Brain pericyte (primary cell): Measurements from ENCODE around the gene ORM2.
"Not testable (repeated sequence)": the region's sequence is repeated elsewhere in the genome, so short reads cannot be mapped to it uniquely, and the experiment has no call there.

ENCODE experiments used
- DNase-seq: peaks from one replicate; pipeline ENCODE4 v3.0.0-alpha.2; 2012; ENCODE audit warnings: low read depth, low spot score

ORM2 gene

DNA sequence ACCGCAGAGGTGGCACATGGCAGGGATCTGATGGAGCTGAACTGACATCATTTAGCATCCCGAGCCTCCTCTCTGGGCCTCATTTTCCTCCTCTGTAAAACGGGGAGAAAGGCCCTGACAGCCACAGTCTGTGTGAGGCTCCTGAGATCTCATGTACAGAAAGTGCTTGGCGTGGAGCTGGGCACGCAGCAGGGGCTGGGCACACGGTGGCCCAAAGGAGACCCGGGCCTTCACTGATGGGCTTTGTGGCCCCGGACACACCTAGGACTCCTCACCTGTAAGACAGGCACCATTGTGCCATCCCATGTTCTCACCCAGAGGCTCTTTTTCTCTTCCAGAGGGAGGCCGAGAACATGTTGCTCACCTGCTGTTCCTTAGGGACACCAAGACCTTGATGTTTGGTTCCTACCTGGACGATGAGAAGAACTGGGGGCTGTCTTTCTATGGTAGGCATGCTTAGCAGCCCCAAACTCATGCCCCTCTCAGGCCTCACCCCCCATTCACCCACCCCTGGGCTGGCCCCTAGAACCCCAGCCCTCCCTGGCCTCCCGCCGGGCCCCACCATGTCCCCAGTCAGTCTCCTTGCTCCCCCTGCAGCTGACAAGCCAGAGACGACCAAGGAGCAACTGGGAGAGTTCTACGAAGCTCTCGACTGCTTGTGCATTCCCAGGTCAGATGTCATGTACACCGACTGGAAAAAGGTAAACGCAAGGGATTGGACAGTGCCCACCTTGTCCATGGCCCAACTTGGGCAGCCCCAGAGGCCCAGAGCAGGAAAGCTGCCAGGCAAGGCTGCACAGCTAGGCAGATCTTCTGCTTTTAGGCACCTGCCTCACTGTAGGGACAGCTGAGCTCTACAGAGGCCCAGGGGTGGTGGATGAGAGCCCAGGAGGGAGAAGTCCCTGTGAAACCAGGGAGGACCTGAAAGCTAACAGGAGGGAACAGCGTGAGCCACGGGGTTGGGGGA, 1.8 kb downstream of the ORM2 start:
- DNase-seq, result not testable (repeated sequence)

DNA sequence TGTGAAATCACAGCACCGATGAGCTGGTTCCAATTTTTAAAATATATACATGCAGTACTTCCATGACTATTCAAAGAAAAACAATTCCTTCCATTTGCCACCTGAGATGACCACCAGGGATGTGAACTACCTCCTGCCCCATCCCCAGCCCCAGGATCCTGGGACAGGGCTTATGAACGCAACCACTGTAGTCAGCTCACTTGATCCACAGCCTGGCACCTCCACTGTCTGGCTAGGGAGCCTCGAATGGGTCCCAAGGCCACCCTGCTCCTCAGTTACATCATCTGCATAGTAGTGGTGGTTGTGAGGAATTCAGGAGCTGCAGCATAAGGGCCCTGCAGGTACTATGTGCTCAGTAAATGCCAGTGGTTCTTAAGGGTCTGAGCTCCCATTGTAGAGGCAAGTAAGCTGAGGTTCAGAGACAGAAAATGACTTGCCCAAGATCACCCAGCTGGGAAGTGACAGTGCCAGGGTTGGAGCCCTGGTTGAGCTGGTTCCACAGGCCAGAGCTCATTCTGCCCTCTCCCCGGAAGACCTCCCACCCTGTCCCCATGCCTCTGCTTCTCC, 2.9 kb downstream of the ORM2 start:
- not testable (repeated sequence) for DNase-seq

DNA sequence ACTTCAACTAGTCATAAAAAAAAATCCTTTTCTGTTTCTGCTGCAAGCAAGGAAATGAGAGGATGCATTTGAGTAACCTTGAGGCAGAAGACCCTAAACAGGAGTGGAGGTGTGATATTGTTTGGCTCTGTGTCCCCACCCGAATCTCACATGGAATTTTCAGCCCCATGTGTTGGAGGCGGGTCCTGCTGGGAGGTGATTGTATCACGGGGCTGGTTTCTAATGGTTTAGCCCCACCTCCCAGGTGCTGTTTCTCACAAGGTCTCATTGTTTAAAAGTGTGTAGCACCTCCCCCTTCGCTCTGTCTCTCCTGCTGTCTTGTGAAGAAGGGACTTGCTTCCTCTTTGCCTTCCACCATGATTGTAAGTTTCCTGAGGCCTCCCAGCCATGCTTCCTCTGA, 4.0 kb downstream of the ORM2 start:
- not testable (repeated sequence) for DNase-seq

DNA sequence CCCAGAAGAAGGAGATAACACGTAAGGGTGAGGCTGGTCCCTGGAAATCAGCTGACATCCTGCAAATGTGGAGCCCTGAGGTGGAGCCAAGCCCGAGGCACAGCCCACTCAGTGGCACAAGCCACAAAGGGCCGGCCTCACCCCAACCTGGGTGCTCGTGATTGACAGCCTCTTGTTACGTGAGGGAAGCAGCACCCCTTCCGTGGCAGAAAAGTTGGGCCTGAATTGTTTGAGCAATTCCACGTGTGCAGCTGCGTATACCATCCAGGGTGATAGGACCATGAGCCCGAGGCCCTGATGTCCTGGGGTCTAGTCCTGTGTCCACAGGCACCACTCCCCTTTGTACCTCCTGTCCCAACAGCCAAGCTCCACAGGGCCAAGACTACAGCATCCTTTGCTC, 4.8 kb downstream of the ORM2 start:
- DNase-seq, result no peak

DNA sequence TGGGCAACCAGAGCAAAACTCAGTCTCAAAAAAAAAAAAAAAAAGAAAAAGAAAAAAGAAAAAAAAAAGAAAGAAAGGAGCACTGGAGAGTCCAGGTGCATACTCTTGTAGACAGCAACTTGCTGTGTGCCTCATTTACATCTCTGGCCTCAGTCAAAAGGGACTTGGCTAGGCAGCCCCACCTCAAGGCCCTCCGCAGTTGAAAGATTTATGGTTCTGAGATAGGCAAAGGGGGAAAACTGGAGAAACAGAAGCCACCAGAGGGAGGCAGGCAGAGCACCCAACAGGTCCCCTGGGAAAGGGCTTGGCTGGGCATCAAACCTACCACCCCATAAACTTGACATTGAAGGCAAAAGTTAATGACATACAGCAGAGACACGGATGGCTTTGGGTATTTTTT, 6.1 kb downstream of the ORM2 start:
- DNase-seq, result no peak

DNA sequence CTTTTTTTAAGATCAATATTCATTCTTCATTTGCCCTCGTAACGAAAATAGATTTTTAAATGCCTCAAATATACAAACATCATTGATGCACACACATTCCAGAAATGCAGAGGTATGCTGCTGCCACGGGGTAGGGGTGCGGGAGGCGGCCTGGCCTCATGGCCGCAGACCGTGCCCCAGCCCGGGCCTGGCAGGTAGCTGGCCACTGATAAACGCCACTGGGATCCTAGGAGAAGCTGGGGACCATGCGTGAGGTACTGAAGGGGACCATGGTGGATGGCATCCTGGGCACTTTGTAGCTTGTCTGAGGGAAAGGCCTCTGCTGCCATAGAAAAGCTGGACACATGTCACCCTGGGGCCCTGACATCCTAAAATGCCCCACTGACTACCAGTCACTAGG, 6.5 kb downstream of the ORM2 start:
- no peak for DNase-seq

DNA sequence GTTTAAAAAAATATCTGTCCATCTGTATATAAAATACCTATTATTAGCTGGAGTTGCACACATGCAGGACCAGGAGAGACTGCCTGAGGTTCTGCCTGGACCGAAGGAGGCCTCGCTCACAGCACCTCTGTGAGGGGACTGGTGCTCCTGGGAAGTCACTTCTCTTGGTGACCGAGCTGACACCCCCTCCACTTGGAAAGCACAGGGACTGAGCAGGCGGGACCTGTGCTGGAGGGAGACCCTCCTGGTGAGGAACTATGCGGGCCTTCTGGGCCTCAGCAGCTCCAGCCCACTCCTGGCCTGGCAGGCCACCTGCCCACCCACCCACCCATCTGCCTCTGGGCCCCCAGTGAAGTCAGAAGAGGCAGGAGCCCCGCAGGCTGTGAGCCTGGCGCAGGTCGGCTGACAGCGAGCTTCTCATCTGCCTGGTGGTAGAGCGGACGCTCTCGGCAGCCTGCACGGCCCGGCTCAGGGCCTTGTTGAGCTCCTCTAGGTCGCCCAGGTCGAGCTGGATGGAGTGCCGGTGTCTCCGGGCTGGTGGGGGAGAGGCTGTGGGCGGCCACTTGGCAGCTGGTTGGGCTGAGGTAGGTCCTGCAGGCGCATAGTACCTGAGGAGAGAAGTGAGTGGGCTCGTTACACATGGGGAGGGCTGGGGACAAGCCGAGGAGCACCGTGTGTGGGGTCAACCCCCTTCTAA, 7.2 kb downstream of the ORM2 start:
- DNase-seq, result no peak

DNA sequence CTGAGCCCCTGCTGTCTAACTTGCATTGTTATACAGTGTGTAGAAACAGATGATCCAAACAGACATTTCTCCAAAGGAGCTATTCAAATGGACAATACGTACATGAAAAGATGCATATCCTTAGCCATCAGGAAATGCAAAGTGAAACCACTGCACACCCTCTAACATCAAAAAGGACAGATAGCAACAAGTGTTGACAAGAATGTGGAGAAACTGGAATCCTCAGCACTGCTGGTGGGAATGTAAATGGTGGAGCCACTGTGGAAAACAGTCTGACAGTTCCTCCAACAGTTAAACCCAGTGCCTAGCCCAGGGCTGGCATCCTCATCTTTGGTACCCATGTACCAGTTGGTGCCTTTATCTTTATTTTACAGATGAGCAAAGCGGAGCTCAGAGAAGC, 8.5 kb downstream of the ORM2 start:
- DNase-seq, result no peak

DNA sequence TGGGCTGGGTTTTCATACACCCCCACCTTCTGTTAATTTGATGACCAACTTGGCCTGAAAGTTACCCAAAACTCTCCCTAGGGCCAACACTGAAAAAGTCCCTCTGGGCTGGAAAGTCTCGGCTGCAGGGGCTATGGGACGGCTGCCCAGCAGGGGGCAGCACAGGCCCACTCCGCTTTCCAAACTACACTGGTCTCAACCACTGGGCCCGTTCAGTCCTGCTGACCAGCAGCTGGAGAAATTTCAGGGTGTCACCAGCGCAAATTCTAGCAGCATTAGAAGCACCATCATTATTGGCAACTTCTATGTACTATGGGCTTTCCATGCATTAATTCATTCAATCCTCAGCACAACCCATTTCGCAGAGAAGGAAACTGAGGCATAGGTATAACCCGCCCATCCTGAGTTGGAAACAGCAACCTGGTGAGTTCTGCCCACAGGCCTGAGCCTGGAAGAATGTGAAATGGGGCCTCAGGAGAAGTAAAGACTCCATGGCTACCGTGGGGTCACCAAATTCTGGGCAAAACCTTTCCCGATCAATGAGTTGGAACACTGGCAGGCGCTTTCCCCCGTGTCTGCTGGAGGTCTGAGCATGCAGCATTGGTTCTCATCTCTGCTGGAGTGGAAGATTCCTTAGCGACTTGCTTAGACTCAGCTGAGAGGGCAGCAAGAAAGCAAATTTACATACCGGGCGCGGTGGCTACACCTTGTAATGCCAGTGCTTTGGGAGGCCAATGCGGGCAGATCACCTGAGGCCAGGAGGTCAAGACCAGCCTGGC, 9.7 kb downstream of the ORM2 start:
- no peak for DNase-seq

DNA sequence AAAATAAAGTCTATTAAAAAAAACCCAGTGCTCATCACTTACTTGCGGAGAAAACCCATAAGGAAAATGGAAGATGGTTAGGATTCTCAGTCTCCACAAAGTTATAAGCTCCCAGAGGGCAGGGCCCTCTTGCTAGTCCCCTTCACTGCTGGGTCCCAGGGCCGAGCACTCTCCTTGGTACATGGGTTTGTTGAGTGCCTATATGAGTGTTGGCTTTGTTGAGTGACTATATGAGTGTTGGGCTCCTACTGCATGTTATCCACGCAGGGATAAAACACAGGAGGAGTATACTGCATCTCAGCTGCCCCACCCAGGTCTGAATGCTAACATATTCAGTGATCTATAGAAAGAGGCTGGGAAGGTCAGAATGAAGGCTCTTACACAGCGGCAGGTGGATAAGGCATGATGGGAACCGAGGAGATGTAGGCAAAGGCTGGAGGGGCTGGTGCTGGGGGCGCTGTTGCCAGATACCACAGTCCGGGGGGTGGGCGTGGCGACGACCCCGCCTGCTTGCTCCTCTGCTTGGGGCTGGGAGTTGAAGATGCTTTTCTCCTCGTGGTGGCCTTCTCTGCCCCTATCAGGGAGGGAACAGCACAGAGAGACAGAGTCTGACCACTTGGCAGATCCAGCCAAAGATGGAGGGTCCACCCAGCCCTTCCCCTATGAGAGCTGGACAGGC, 11.6 kb downstream of the ORM2 start:
- no peak for DNase-seq

DNA sequence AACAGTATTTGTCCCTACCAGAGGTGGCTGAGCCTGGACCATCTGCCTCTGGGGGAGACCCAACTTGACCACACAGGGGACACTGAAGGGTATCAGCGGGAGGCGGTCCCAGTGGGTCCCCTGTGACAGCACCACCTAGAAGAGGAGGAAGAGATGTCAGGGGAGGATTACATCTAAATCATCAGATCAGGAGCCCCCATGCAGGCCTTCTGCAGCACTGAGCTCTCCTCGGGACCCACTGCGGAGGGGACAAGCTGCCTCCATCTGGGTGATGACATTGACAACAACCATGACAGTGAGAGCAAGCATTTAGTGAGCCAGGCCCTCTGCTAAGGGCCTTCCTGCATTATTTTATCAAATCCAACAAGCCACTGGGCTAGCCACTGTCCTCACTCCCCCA, 12.3 kb downstream of the ORM2 start:
- no peak for DNase-seq

DNA sequence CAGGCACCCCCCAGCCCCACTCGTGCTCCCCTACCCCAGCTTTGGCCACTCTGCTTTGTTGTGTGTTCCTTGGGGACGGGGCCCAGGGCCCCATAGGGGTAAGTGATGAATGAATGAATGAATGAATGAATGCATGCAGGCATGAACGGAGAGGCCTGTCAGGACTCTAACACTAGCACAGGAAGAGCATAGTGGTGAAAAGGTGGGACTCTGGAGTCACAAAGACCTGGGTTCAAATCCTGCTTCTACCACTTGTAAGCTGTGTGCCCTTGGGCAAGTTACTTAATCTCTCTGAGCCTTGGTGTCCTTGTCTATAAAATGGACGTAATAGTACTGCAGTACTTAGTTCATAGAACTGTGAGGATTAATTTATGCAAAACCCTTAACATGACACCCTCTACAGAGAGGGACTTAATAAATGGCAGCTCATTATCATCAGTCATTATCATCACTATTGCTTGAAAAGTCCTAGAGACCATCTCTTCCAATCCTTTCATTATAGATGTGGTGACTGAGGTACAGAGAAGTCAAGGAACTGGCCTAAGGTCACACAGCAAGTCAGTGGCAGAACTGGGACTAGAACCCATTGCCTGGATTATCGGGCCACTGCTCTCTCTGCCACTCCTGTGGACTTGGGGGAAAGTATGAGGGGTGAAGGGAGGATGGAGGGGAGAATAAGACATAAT, 13.2 kb downstream of the ORM2 start:
- no peak for DNase-seq

DNA sequence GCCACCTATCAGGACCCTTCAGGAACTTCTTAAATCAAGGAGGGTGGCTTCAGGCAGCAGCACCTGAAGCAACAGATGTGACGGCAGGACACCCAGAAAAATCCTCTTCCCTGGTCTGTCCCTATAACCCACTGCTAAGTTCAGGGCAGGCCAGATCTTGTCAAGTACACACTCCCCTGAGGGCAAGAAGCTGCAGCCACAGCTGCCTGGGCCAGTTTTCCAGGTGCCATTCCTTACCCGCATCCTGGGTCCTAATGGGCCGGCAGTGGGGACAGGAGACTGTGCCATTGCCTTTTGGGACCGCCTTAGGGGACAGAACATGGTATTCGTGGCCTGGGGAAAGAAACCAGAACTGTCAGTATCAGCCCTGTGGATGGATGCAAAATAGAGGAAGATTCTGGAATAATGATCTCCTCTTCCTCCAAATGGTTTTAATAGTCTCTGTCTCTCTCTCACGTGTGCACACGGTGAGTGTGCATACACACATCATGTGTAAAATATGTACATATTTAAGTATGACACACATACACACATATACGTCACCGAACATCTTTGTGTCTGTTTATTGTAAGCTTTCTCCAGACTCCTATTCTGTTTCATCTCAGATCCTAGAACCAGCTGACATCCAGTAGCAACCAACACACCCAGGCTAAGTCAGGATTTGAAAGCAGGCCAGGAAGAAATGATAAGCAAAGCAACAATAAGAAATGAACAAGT, 14.0 kb downstream of the ORM2 start:
- no peak for DNase-seq

DNA sequence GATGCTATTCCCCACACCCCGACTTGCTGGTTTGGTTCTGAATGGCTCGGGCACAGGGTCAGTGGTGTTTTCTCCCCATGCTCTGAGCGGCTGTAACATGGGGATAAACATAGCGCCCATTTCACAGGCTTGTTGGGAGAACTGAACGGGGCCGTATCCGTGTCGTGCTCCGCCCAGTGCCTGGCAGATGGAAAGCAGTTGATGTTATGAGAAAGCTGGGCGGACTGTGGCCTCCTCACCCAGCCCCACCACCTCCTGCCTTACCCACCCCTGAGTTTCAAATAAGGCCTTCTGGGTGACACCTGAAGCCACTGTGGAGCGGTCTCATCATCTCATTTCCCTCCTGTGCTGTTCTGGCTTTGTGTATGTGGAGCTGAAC, 14.5 kb downstream of the ORM2 start:
- no peak for DNase-seq

DNA sequence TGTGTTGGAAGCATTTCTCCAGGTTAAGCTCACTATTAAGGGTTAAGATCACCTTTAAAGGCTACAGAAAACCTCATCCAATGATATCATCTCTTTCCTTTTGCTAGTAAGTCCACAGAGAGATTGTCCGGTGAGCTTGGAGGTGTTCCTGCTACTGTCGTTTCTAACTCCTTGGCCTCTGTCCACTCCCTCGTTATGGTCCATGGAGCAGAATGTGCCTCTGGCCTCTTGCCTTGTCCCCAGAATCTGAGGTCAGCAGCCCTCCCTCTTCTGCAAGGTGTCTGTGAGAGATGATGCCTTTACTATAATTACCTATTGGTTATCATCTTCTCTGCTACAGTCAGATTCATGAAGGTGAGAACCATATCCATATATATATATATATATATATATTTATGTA, 15.0 kb downstream of the ORM2 start:
- no peak for DNase-seq

DNA sequence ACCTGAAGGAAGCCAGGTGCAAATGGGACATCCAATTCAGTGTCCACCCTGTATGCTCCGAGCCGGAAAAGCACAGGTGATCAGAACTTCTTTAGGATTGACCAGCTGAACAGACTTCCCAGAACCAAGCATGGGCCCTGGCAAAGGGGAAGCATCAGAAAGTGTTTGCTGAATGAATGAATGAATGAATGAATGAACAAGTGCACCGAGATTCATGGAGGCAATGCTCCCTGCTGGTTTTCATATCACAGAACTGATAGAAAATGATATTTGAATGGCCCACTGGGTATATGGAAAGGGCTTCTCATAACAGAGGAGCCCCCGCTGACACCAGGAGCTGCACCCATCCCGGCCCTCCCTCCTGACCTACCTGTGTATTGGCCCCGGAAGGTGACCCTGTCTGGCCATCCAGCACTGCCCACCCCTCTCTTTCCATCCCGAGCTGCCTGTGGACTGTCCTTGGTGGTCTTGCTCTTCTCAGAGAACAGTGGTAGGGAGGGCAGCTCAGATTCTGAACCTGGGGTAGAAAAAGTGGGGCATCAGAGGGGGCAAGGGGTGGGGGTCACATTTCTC, 15.9 kb downstream of the ORM2 start:
- DNase-seq, result no peak

DNA sequence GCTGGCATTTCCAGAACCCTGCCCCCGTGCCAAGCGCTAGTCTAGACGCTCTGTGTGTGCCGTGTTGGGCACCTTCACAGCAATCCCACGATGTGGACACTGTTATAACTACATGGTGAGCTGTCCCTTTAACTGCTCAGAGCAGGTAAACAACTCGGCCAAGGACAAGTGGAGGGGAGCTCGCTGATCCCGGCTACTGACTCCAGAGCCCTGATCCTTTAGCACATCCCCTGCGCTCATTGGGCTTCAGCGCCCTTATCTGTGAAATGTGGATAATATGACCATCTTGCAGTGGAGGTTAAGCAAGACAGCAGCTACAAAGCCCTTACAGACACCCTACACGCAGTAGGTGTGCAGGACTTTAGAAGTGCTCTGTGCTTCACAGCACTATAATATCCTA, 16.5 kb downstream of the ORM2 start:
- DNase-seq, result no peak

DNA sequence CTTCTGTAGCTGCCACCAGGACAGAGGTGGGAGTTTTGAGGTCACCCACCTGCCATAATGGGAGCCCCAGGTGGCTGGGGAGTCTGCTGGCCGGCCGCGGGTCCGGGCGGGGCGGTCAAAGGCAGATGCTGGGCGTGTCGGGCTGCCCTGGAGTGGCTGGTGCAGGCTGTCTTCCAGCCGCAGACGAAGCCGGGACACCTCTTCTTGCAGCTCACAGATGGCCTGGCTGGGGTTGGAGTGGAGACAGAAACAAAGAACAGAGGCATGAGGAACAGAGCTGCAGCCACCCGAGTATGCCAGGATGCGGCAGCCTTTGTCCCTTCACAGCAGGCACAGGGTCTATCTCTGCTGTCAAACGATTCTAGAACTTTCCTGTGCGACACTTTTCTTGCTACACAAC, 18.0 kb downstream of the ORM2 start:
- DNase-seq, result no peak

DNA sequence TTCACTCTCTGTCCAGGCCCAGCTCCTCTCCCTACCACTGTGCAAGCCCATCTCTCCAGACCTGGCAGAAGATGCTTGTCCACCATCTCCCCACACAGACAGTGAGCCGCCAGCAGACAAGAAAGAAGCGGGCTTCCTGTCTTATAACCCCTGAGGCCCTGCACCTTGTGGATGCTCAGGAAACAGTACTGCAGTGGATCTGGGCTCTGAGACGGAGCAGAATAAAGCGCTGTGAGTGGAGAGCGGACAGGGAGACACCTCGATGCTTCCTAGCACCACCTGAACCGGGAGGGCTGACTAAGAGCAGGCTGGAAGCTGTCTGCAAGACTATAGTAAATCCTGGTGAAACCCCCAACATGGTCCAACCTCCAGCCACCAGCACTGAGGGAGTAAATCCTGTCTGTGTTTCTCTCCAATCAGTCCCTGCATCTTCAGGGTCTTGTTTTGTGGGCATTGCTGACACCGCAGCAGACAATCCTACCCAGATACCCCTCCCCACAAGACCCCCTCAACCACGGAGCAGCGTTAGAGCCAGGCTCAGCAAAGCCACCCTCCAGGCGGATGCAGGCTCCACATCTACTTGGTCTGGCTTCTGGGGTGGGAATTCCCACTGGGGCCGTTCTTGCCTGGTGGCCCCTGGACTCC, 18.7 kb downstream of the ORM2 start:
- no peak for DNase-seq
